Stomach (tissue), 9 donors: ENCODE results near the gene MAP3K5. TPM values are rescaled to one million over a fixed set of nuclear protein-coding genes. Genes with fewer than 3 reads are reported as not detected.

ENCODE experiments used
- DNase-seq, 2 donors: peaks; one replicate each; pipeline versions ENCODE4 v3.0.0 to v3.0.0-alpha.2; 2013 to 2019
- H3K27ac ChIP-seq, 5 donors: fragments of 200-600 bp in 4 of 5; sonication (generic) in 4 of 5; one replicate each; pipeline ENCODE4 v1.5.1; 2013 to 2019; ENCODE audit warnings: mild to moderate bottlenecking in 1 of 5, moderate library complexity in 1 of 5
- H3K27me3 ChIP-seq, 3 donors: fragments of 200-600 bp; sonication (generic); one replicate each; pipeline ENCODE4 v1.5.1; 2017 to 2019; ENCODE audit warnings: mixed run types in 1 of 3
- H3K36me3 ChIP-seq, 4 donors: fragments of 200-600 bp; sonication (generic); 1 replicate in 3 of 4; 2 replicates in 1 of 4; pipeline ENCODE4 v1.5.1; 2016 to 2019
- H3K4me1 ChIP-seq, 4 donors: fragments of 200-600 bp; sonication (generic); one replicate each; pipeline ENCODE4 v1.5.1; 2016 to 2019
- H3K4me3 ChIP-seq, 4 donors: fragments of 200-600 bp; sonication (generic) in 3 of 4; one replicate each; pipeline ENCODE4 v1.5.1; 2016 to 2019; ENCODE audit warnings: mild to moderate bottlenecking in 1 of 4
- H3K9me3 ChIP-seq, 4 donors: fragments of 200-600 bp; sonication (generic); one replicate each; pipeline ENCODE4 v1.5.1; 2016 to 2019
- CTCF ChIP-seq, 7 experiments: fragments of 450-650 bp in 4 of 7; fragments of 200-600 bp in 3 of 7; sonication (generic) in 3 of 7; IDR thresholded peaks; one replicate each; pipeline ENCODE4 v1.5.1; 2016 to 2019; ENCODE audit warnings: antibody characterized with exemption in 7 of 7, control low read depth in 2 of 7, mild to moderate bottlenecking in 1 of 7
- EP300 ChIP-seq: sonication (generic); formaldehyde crosslinking; IDR thresholded peaks from one replicate; pipeline ENCODE4 v1.6.1; 2017; ENCODE audit warnings: antibody characterized with exemption
- POLR2A ChIP-seq, 4 donors: fragments of 450-650 bp; IDR thresholded peaks; one replicate each; pipeline ENCODE4 v1.6.1; 2016; ENCODE audit warnings: antibody characterized with exemption in 4 of 4, control low read depth in 2 of 4, mild to moderate bottlenecking in 1 of 4, moderate library complexity in 1 of 4
- POLR2AphosphoS5 ChIP-seq, 3 donors: sonication (generic); formaldehyde crosslinking; IDR thresholded peaks; one replicate each; pipeline ENCODE4 v1.6.1; 2016; ENCODE audit warnings: antibody characterized with exemption in 3 of 3
- WGBS, 5 donors: extraction: QIAGEN DNeasy Blood & Tissue Kit in 3 of 5; methylation state at CpG; one replicate each; pipeline versions ENCODE4 v1.1.5 to v1.1.7; 2013 to 2018; 5-methylcytosine and 5-hydroxymethylcytosine counted together
- intact Hi-C: fragments of 100-400 bp; cut with DNase I; formaldehyde crosslinking; loops from one replicate; pipeline ENCODE4 v1.15.1; 2023; ENCODE audit warnings: low total_unique reads
- polyA plus RNA-seq, 3 donors: library from polyadenylated mRNA; stranded (reverse); fragments of 200-250 nt; gene quantifications; one replicate each; pipeline ENCODE4 v1.2.3, GENCODE V29; 2013
- total RNA-seq, 5 donors: library from RNA; depleted of rRNA; stranded (reverse); fragments of >200 nt; gene quantifications; one replicate each; pipeline versions ENCODE4 v1.1.0 to v1.2.3, GENCODE V29; 2014 to 2016
- donor health status: healthy with polysubstance abuse.
- donor health status: Bipolar disorder and iron deficiency.
- donor health status: healthy.

Gene MAP3K5
- total and polyA plus RNA-seq, 8 donors = 4.9 to 40.3 (median 23.6) TPM

- Histone ChIP-seq H3K4me1 (peaks cover 15 to 50% (median 40%) of the 10 kb centered on the region in 4 donors), H3K27ac (peak overlapping the region in 4 of 5 donors; percentile 54 to 61 (median 60)), H3K36me3 (no peaks in the 10 kb centered on the region), H3K9me3 (no peaks in the 10 kb centered on the region), H3K27me3 (no peaks in the 10 kb centered on the region), H3K4me3 (no peak overlapping the region)
- DNase-seq = peak in 1 of 2 donors; percentile 41
- intact Hi-C loops = no loop called here
- WGBS, 5 donors = 56 to 76% (median 68%) methylated on average over 9 of the region's 9 CpGs
- TF ChIP-seq POLR2A (IDR thresholded peaks at IDR 0.05) (no peak), EP300 (no peak), CTCF (IDR thresholded peaks at IDR 0.05) (no peak), POLR2AphosphoS5 (IDR thresholded peaks at IDR 0.05) (no peak)
Observed at GRCh38 chr6:136737871-136738691, 54.2 kb downstream of the MAP3K5 start.

- TF ChIP-seq EP300 (no peak), POLR2AphosphoS5 (IDR thresholded peaks at IDR 0.05) (no peak), POLR2A (IDR thresholded peaks at IDR 0.05) (no peak), CTCF (IDR thresholded peaks at IDR 0.05) (no peak)
- no peak for DNase-seq
- Histone ChIP-seq H3K4me3 (no peak overlapping the region), H3K27me3 (no peaks in the 10 kb centered on the region), H3K4me1 (peaks cover 15 to 50% (median 40%) of the 10 kb centered on the region in 4 donors), H3K36me3 (no peaks in the 10 kb centered on the region), H3K27ac (peak overlapping the region in 4 of 5 donors; percentile 54 to 61 (median 60)), H3K9me3 (no peaks in the 10 kb centered on the region)
- intact Hi-C loops = no loop called here
- WGBS, 5 donors = 83 to 93% (median 89%) methylated on average over 5 of the region's 5 CpGs
Observed at GRCh38 chr6:136737374-136737844, 54.9 kb downstream of the MAP3K5 start.

- H3K9me3 ChIP-seq = no peaks in the 10 kb centered on the region
- peaks cover 15 to 50% (median 40%) of the 10 kb centered on the region in 4 donors for H3K4me1 ChIP-seq
- H3K4me3 ChIP-seq = no peak overlapping the region
Observed at GRCh38 chr6:136736281-136736960, 55.9 kb downstream of the MAP3K5 start.

More at GRCh38 chr6:136736281-136736960, 55.9 kb downstream of the MAP3K5 start:
- DNase-seq = no peak
- Histone ChIP-seq H3K27ac (peak overlapping the region in 3 of 5 donors; percentile 58 to 61 (median 61)), H3K36me3 (no peaks in the 10 kb centered on the region), H3K27me3 (no peaks in the 10 kb centered on the region)
- WGBS, 5 donors = 77 to 85% (median 83%) methylated on average over 5 of the region's 5 CpGs
- no peak for TF ChIP-seq POLR2A (IDR thresholded peaks at IDR 0.05)
- no peak for TF ChIP-seq POLR2AphosphoS5 (IDR thresholded peaks at IDR 0.05)
- no peak for TF ChIP-seq CTCF (IDR thresholded peaks at IDR 0.05)
- intact Hi-C loops = no loop called here
